ENCODE results near the gene PSEN2. TPM values are rescaled to one million over a fixed set of nuclear protein-coding genes. Genes with fewer than 3 reads are reported as not detected.

PSEN2 gene
- total and polyA plus RNA-seq, 12 donors: 27.2 to 133 (median 44.5) TPM

DNA sequence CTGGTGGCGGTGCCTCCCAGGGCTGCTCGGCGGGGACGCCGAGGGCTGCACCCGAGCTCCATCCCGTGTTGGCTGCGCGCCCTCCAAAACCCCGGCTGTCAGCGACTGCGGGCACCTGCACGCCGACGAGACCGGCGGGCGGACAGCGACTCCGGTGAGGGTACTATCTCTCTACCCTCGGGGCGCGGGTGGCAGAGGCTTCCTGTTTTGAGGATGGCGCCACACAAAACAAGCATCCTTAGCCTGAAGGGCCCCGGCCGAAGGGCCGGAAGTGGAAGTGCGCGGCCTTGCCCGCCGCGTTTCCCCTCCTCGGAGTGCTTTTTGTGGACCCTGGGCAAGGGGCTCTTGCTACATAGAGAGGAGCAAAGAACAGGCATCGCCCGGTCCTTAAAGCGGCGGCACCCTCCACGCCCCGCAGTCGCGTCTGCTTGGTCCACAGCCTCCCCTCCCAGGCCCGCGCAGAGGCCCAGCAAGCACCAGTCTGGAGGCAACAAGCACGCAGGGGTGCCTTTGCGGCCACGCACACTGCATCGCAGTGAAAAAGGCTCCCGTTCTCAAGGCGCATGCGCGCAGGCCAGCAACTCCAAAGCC is 69.1 kb downstream of the PSEN2 start:
- peaks cover 0 to 8% (median 4%) of the 10 kb centered on the region in 3 donors for H3K9me3 ChIP-seq (replicated peaks in 1 of 3)
- H3K27ac ChIP-seq: peak overlapping the region; percentile 85 to 98 (median 97)
- no peaks in the 10 kb centered on the region for H3K36me3 ChIP-seq (replicated peaks in 1 of 2)
- intact Hi-C loops (cut with DNase I): no loop called here
- 0% methylated on average over 5 to 51 of the region's 51 CpGs for WGBS, 4 donors
- peak overlapping the region; percentile 39 to 65 (median 56) for H3K4me3 ChIP-seq
- peak; percentile 67 to 81 (median 72) for DNase-seq
- TF ChIP-seq POLR2A (IDR thresholded peaks at IDR 0.05): peak; percentile 96 to 99
- TF ChIP-seq, protein P1, sequence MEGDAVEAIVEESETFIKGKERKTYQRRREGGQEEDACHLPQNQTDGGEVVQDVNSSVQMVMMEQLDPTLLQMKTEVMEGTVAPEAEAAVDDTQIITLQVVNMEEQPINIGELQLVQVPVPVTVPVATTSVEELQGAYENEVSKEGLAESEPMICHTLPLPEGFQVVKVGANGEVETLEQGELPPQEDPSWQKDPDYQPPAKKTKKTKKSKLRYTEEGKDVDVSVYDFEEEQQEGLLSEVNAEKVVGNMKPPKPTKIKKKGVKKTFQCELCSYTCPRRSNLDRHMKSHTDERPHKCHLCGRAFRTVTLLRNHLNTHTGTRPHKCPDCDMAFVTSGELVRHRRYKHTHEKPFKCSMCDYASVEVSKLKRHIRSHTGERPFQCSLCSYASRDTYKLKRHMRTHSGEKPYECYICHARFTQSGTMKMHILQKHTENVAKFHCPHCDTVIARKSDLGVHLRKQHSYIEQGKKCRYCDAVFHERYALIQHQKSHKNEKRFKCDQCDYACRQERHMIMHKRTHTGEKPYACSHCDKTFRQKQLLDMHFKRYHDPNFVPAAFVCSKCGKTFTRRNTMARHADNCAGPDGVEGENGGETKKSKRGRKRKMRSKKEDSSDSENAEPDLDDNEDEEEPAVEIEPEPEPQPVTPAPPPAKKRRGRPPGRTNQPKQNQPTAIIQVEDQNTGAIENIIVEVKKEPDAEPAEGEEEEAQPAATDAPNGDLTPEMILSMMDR (IDR thresholded peaks at IDR 0.05): no peak
- H3K4me1 ChIP-seq (replicated peaks in 1 of 2): peaks cover 41 to 54% of the 10 kb centered on the region in 2 donors
- no peaks in the 10 kb centered on the region for H3K27me3 ChIP-seq

DNA sequence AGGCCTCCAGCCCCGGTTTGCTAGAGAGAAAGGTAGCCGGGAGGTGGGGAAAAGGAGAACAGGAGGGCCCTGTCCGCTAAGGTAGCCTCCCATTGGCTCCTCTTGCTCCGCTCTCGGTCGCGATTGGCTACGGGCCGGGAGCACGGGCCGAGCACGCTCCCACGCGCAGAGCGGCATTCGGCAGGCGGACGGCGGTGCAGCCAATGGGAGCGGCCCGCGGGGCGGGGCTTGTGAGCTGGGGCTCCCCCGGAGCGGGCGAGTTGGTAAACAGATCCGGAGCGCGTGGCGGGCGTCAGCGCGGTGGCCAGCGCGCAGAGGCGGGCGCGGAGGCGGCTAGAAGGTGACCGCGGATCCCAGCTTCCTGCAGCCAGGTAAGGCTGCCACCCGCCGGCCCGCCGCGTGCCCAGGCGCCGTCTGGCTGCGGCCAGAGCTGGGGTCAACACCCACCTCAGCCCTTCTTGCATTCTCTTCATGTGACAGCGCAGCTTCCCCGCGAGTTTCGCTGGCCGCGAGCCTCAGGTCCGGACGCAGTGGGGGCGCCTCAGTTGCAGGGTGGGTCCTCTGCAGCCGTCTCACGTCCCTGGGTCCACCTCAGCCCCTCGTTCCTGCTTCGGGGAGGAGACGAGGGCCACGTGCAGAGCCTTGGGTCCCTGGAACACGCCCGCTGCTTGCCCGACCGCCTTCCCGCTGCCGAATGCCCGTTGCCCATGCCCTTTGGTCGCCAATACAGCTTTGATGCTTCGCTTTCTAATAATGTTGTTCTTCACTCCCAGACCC is 69.8 kb downstream of the PSEN2 start, which contains the start of gene COQ8A:
Gene COQ8A, plus strand, starts transcription at position 266 of the 777 bp plus-strand sequence. CDS start 21,092 bp downstream, outside the sequence.
- Histone ChIP-seq H3K4me1 (replicated peaks in 1 of 2) (peaks cover 45 to 59% of the 10 kb centered on the region in 2 donors), H3K27ac (peak within 1 kb of the TSS; percentile 85 to 98 (median 97)), H3K9me3 (replicated peaks in 1 of 3) (peaks cover 0 to under 1% (median 0%) of the 10 kb centered on the region in 3 donors), H3K4me3 (peak within 1 kb of the TSS; percentile 67 to 88 (median 82)), H3K36me3 (replicated peaks in 1 of 2) (no peaks in the 10 kb centered on the region), H3K27me3 (no peaks in the 10 kb centered on the region)
- intact Hi-C loops (cut with DNase I): no loop called here
- peak; percentile 99 to 100 (median 99) for DNase-seq
- TF ChIP-seq, protein P1 (IDR thresholded peaks at IDR 0.05): no peak
- peak; percentile 25 to 84 for TF ChIP-seq POLR2A (IDR thresholded peaks at IDR 0.05)
- 0 to 3% (median 0%) methylated on average over 7 to 73 of the region's 73 CpGs for WGBS, 4 donors

DNA sequence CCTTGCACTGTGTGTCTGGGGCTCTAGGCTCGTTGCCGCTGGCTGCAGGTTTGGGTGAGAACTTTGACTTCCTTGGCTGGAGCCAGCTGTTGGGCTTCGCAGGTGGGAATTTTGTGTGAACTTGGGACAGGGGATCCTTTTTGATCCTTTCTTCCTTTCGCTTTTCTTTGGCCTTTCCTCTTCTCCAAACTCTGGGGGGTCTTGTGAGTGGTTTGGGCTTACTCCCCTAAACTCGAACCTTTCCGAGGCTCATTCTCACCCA is 70.3 kb downstream of the PSEN2 start:
- Histone ChIP-seq H3K4me3 (peak overlapping the region; percentile 67 to 88 (median 82)), H3K27me3 (no peaks in the 10 kb centered on the region), H3K9me3 (replicated peaks in 1 of 3) (no peaks in the 10 kb centered on the region), H3K4me1 (replicated peaks in 1 of 2) (peaks cover 50 to 64% of the 10 kb centered on the region in 2 donors), H3K36me3 (replicated peaks in 1 of 2) (no peaks in the 10 kb centered on the region), H3K27ac (peak overlapping the region in 4 of 5 donors; percentile 66 to 98 (median 83))
- TF ChIP-seq, protein P1 (IDR thresholded peaks at IDR 0.05): no peak
- no peak for TF ChIP-seq POLR2A (IDR thresholded peaks at IDR 0.05)
- WGBS, 4 donors: 21 to 27% (median 23%) methylated on average over 6 of the region's 6 CpGs
- DNase-seq: peak in 1 of 7 donors; percentile 13
- intact Hi-C loops (cut with DNase I): no loop called here

DNA sequence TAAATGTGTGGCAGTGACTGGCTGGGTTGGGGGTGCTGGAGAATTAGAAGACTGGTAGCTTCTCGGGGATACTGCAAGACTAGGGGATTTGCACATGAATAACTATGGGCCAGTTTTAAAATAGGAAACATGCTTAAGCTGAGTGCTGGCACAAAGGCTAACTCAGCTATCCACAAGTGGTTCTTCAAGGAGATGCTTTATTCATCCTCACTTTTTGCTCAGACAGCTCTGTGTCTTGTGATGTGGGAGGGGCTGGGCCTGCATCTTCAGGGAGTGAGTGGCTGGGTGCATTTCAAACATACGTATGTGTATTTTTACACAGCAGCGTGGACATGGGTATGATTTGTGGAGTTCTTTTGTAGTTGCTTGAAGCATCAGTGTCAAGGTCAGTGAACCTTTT is 72.0 kb downstream of the PSEN2 start:
- H3K9me3 ChIP-seq (replicated peaks in 1 of 3): no peaks in the 10 kb centered on the region
- TF ChIP-seq, protein P1 (IDR thresholded peaks at IDR 0.05): no peak
- peak in 1 of 2 donors; percentile 8 for TF ChIP-seq POLR2A (IDR thresholded peaks at IDR 0.05)
- H3K4me3 ChIP-seq: peak overlapping the region in 3 of 4 donors; percentile 14 to 87 (median 67)
- 37 to 59% (median 44%) methylated on average over 3 of the region's 3 CpGs for WGBS, 4 donors
- intact Hi-C loops (cut with DNase I): no loop called here
- H3K36me3 ChIP-seq (replicated peaks in 1 of 2): no peaks in the 10 kb centered on the region
- H3K27me3 ChIP-seq: no peaks in the 10 kb centered on the region
- H3K27ac ChIP-seq: peak overlapping the region; percentile 38 to 84 (median 81)
- H3K4me1 ChIP-seq (replicated peaks in 1 of 2): peaks cover 61 to 81% of the 10 kb centered on the region in 2 donors
- DNase-seq: peak in 2 of 7 donors; percentile 19 to 26

Data from adrenal gland (tissue), 12 donors.